GM23338 (cell line): ENCODE results near the gene GLCCI1. TPM values are rescaled to one million over a fixed set of nuclear protein-coding genes. Genes with fewer than 3 reads are reported as not detected.

Experiments
- ATAC-seq: fragments of 200-7000 bp; cut with Tn5 transposase; 3 replicates; pipeline ENCODE4 v1.9.1; 2020
- DNase-seq: peaks from one replicate; pipeline ENCODE4 v3.0.0-alpha.2; 2015; ENCODE audit warnings: low spot score
- H2AFZ ChIP-seq: fragments of 200-600 bp; sonication (generic); 2 replicates; pipeline ENCODE4 v1.8.0; 2016; ENCODE audit warnings: antibody characterized with exemption, mild to moderate bottlenecking, moderate library complexity
- H3F3A ChIP-seq: fragments of 200-600 bp; sonication (generic); replicated peaks from 2 replicates; pipeline ENCODE4 v1.8.0; 2017; ENCODE audit warnings: antibody characterized with exemption, mixed run types, low read depth
- H3K27ac ChIP-seq: fragments of 200-600 bp; sonication (generic); 2 replicates; pipeline ENCODE4 v1.6.1; 2016; ENCODE audit warnings: low read depth
- H3K27me3 ChIP-seq: fragments of 200-600 bp; sonication (generic); 2 replicates; pipeline ENCODE4 v1.8.0; 2016; ENCODE audit warnings: mild to moderate bottlenecking, mixed run types, moderate library complexity; ENCODE audit not compliant: insufficient read depth
- H3K36me3 ChIP-seq: fragments of 200-600 bp; sonication (generic); 2 replicates; pipeline ENCODE4 v1.8.0; 2016; ENCODE audit warnings: mild to moderate bottlenecking; ENCODE audit not compliant: insufficient read depth
- H3K4me1 ChIP-seq: fragments of 200-600 bp; sonication (generic); 2 replicates; pipeline ENCODE4 v1.8.0; 2016; ENCODE audit warnings: mild to moderate bottlenecking, moderate library complexity; ENCODE audit not compliant: insufficient read depth
- H3K4me2 ChIP-seq: fragments of 200-600 bp; sonication (generic); 2 replicates; pipeline ENCODE4 v1.7.1; 2017; ENCODE audit warnings: mixed run types
- H3K4me3 ChIP-seq: fragments of 200-600 bp; sonication (generic); 2 replicates; pipeline ENCODE4 v1.6.1; 2016; ENCODE audit warnings: mixed run types
- H3K79me2 ChIP-seq: fragments of 200-600 bp; sonication (generic); replicated peaks from 2 replicates; pipeline ENCODE4 v1.8.0; 2017; ENCODE audit warnings: mild to moderate bottlenecking; ENCODE audit not compliant: insufficient read depth
- H3K9me2 ChIP-seq: fragments of 200-600 bp; sonication (generic); 2 replicates; pipeline ENCODE4 v1.8.0; 2017; ENCODE audit not compliant: insufficient read depth
- H4K20me1 ChIP-seq: fragments of 200-600 bp; sonication (generic); replicated peaks from 2 replicates; pipeline ENCODE4 v1.8.0; 2017; ENCODE audit warnings: mild to moderate bottlenecking; ENCODE audit not compliant: insufficient read depth
- H3K27ac Mint-ChIP-seq: 2 replicates; pipeline ENCODE4 v1.8.0; 2020; ENCODE audit warnings: inconsistent platforms, mild to moderate bottlenecking, moderate library complexity, mixed read lengths
- H3K27me3 Mint-ChIP-seq: 3 replicates; pipeline ENCODE4 v1.8.0; 2022; ENCODE audit warnings: low read depth, mild to moderate bottlenecking, moderate library complexity, mixed read lengths, inconsistent platforms; ENCODE audit not compliant: insufficient read depth, poor library complexity
- H3K36me3 Mint-ChIP-seq: 3 replicates; pipeline ENCODE4 v1.8.0; 2021; ENCODE audit warnings: low read depth, mild to moderate bottlenecking, inconsistent platforms, moderate library complexity, mixed read lengths
- H3K4me1 Mint-ChIP-seq: 3 replicates; pipeline ENCODE4 v1.8.0; 2020; ENCODE audit warnings: mild to moderate bottlenecking, inconsistent platforms, mixed read lengths
- H3K4me3 Mint-ChIP-seq: 3 replicates; pipeline ENCODE4 v1.8.0; 2021; ENCODE audit warnings: moderate library complexity, mild to moderate bottlenecking, inconsistent platforms, mixed read lengths
- H3K9me3 Mint-ChIP-seq: 3 replicates; pipeline ENCODE4 v1.8.0; 2020; ENCODE audit warnings: moderate library complexity, mild to moderate bottlenecking, inconsistent platforms, mixed read lengths
- CREB1 ChIP-seq: fragments of 250-450 bp; sonication (Bioruptor Pico); IDR thresholded peaks from 2 replicates; pipeline ENCODE4 v1.5.0; 2020; ENCODE audit warnings: low read depth, mild to moderate bottlenecking, moderate library complexity
- EZH2 ChIP-seq: fragments of 200-600 bp; sonication (generic); IDR thresholded peaks from one replicate; pipeline ENCODE4 v1.8.0; 2017; ENCODE audit warnings: antibody characterized with exemption, mild to moderate bottlenecking, low read depth; ENCODE audit not compliant: unreplicated experiment
- EZH2phosphoT487 ChIP-seq: fragments of 200-600 bp; sonication (generic); IDR thresholded peaks from one replicate; pipeline ENCODE4 v1.8.1; 2018; ENCODE audit warnings: antibody characterized with exemption; ENCODE audit not compliant: unreplicated experiment
- JUNB ChIP-seq: IDR thresholded peaks from one replicate; pipeline ENCODE4 v1.6.1; 2016; ENCODE audit warnings: antibody characterized with exemption; ENCODE audit not compliant: unreplicated experiment
- NANOG ChIP-seq: IDR thresholded peaks from 2 replicates; pipeline ENCODE4 v1.6.1; 2016; ENCODE audit warnings: antibody characterized with exemption, borderline replicate concordance
- POLR2AphosphoS5 ChIP-seq: IDR thresholded peaks from 2 replicates; pipeline ENCODE4 v1.6.1; 2016; ENCODE audit warnings: antibody characterized with exemption, low read depth
- STAT1 ChIP-seq: IDR thresholded peaks from one replicate; pipeline ENCODE4 v1.6.1; 2016; ENCODE audit warnings: antibody characterized with exemption; ENCODE audit not compliant: unreplicated experiment
- ZNF114 ChIP-seq: fragments of 250-450 bp; sonication (Bioruptor Pico); IDR thresholded peaks from 2 replicates; pipeline ENCODE4 v1.5.0; 2020; ENCODE audit warnings: mild to moderate bottlenecking, moderate library complexity
- ZNF331 ChIP-seq: fragments of 250-450 bp; sonication (Bioruptor Pico); IDR thresholded peaks from 2 replicates; pipeline ENCODE4 v1.5.0; 2020; ENCODE audit warnings: low read depth, mild to moderate bottlenecking, moderate library complexity
- polyA plus RNA-seq: library from polyadenylated mRNA; unstranded; fragments of >200 nt; fragmentation: Nextera tagmentation; extraction: Ambion mirVana; gene quantifications from 2 replicates; pipeline ENCODE4 v1.2.1, GENCODE V29; 2016
- total RNA-seq: library from RNA; depleted of rRNA; stranded (reverse); fragments of >200 nt; shearing (Covaris generic); gene quantifications from 2 replicates; pipeline ENCODE4 v1.2.3, GENCODE V29; 2014
- TF ChIP-seq, protein P1 (sequence below): IDR thresholded peaks from one replicate; pipeline ENCODE4 v1.6.1; 2018; ENCODE audit warnings: antibody characterized with exemption; ENCODE audit not compliant: unreplicated experiment
- TF ChIP-seq, protein P2 (sequence below): IDR thresholded peaks from 2 replicates; pipeline ENCODE4 v1.6.1; 2016; ENCODE audit warnings: antibody characterized with exemption
- TF ChIP-seq, protein P3 (sequence below), 2 experiments: fragments of 200-600 bp in 1 of 2; sonication (generic) in 1 of 2; conservative IDR thresholded peaks; 2 replicates each; pipeline versions ENCODE4 v1.5.1 to v1.6.1; 2016 to 2017; ENCODE audit warnings: antibody characterized with exemption in 2 of 2, low read depth in 2 of 2, mild to moderate bottlenecking in 2 of 2, moderate library complexity in 1 of 2

GLCCI1 gene
- total and polyA plus RNA-seq, 2 experiments from 2014 or later: 15.0 to 15.7 TPM

DNA sequence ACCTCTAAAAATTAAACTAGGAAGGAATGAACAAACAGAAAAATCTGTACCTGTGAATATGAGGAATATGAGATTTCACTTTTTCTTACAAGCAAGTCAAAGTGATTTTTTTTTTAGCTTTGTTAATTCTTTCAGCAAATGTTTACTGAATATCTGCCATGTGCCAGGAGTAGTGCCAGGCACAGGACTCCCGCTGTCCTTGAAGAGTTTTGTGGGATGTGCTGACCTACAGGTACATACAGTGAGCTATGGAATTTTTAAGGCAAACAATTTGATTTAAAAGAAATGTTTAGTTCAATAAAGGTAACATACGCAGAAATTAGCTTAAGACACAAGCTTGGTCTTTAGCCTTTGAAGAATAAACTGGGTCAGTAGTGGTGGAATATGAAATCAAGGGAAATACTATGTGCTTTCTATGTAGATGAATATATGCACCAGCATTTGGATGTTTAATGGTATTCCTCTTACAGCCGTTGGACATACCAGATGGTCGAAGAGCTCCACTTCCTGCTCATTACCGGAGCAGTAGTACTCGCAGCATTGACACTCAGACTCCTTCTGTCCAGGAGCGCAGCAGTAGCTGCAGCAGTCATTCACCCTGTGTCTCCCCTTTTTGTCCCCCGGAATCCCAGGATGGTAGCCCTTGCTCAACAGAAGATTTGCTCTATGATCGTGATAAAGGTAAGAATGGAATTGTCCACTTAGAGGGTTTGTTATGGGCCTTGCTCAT is 102.0 kb downstream of the GLCCI1 start (continued):
- TF ChIP-seq, protein P1, sequence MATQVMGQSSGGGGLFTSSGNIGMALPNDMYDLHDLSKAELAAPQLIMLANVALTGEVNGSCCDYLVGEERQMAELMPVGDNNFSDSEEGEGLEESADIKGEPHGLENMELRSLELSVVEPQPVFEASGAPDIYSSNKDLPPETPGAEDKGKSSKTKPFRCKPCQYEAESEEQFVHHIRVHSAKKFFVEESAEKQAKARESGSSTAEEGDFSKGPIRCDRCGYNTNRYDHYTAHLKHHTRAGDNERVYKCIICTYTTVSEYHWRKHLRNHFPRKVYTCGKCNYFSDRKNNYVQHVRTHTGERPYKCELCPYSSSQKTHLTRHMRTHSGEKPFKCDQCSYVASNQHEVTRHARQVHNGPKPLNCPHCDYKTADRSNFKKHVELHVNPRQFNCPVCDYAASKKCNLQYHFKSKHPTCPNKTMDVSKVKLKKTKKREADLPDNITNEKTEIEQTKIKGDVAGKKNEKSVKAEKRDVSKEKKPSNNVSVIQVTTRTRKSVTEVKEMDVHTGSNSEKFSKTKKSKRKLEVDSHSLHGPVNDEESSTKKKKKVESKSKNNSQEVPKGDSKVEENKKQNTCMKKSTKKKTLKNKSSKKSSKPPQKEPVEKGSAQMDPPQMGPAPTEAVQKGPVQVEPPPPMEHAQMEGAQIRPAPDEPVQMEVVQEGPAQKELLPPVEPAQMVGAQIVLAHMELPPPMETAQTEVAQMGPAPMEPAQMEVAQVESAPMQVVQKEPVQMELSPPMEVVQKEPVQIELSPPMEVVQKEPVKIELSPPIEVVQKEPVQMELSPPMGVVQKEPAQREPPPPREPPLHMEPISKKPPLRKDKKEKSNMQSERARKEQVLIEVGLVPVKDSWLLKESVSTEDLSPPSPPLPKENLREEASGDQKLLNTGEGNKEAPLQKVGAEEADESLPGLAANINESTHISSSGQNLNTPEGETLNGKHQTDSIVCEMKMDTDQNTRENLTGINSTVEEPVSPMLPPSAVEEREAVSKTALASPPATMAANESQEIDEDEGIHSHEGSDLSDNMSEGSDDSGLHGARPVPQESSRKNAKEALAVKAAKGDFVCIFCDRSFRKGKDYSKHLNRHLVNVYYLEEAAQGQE: no peak
- no peak for TF ChIP-seq STAT1
- no peak for TF ChIP-seq EZH2phosphoT487
- TF ChIP-seq, protein P2, sequence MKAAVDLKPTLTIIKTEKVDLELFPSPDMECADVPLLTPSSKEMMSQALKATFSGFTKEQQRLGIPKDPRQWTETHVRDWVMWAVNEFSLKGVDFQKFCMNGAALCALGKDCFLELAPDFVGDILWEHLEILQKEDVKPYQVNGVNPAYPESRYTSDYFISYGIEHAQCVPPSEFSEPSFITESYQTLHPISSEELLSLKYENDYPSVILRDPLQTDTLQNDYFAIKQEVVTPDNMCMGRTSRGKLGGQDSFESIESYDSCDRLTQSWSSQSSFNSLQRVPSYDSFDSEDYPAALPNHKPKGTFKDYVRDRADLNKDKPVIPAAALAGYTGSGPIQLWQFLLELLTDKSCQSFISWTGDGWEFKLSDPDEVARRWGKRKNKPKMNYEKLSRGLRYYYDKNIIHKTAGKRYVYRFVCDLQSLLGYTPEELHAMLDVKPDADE: no peak
- TF ChIP-seq EZH2: no peak
- TF ChIP-seq, protein P3, sequence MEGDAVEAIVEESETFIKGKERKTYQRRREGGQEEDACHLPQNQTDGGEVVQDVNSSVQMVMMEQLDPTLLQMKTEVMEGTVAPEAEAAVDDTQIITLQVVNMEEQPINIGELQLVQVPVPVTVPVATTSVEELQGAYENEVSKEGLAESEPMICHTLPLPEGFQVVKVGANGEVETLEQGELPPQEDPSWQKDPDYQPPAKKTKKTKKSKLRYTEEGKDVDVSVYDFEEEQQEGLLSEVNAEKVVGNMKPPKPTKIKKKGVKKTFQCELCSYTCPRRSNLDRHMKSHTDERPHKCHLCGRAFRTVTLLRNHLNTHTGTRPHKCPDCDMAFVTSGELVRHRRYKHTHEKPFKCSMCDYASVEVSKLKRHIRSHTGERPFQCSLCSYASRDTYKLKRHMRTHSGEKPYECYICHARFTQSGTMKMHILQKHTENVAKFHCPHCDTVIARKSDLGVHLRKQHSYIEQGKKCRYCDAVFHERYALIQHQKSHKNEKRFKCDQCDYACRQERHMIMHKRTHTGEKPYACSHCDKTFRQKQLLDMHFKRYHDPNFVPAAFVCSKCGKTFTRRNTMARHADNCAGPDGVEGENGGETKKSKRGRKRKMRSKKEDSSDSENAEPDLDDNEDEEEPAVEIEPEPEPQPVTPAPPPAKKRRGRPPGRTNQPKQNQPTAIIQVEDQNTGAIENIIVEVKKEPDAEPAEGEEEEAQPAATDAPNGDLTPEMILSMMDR (conservative IDR thresholded peaks at IDR 0.05; ENCODE audit: low read depth in 2 of 2): no peak
- TF ChIP-seq POLR2AphosphoS5: no peak
- no peak for TF ChIP-seq JUNB
- no peak for TF ChIP-seq NANOG
- no peak for TF ChIP-seq ZNF114
- TF ChIP-seq CREB1: no peak

DNA sequence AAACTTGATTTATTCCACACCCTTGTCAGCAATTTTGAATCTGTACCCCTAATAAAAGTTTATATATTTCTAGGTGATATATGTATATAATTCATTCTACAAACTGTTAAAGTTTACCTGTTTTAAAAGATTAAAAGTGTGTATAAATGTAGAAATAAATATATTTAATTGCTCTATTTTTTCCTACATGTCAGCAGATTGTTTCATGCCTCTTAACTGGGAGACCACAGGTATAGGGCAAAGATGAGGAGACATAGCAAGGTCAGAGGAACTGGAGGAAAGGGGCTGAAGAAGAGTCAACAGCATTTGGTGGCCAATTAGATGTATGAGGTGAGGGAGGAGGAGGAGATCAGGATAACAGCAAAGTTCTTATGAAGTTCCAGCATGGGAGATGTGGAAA is 109.8 kb downstream of the GLCCI1 start:
- no peaks in the 10 kb centered on the region for H3K27me3 ChIP-seq
- Mint-ChIP-seq H3K36me3 (peaks cover 5% of the 10 kb centered on the region; the same call in 1 of the 3 replicates), H3K4me3 (no peak overlapping the region), H3K9me3 (no peaks in the 10 kb centered on the region; the same call in 2 of the 3 replicates), H3K27ac (no peak overlapping the region), H3K27me3 (no peaks in the 10 kb centered on the region), H3K4me1 (no peaks in the 10 kb centered on the region; the same call in 2 of the 3 replicates)
- ATAC-seq: no peak
- no peak overlapping the region for H3K4me3 ChIP-seq
- H3K36me3 ChIP-seq: no peaks in the 10 kb centered on the region
- no peak overlapping the region for H2AFZ ChIP-seq
- no peaks in the 10 kb centered on the region for H3K9me2 ChIP-seq
- no peak for DNase-seq
- no peaks in the 10 kb centered on the region for H3K4me1 ChIP-seq
- no peak overlapping the region for H3K4me2 ChIP-seq
- H3K27ac ChIP-seq: no peak overlapping the region
- no peaks in the 10 kb centered on the region for H3F3A ChIP-seq
- no peaks in the 10 kb centered on the region for H4K20me1 ChIP-seq
- no peaks in the 10 kb centered on the region for H3K79me2 ChIP-seq
- TF ChIP-seq, protein P2: no peak
- TF ChIP-seq ZNF331 (CRISPR knock-in tag): no peak
- no peak for TF ChIP-seq POLR2AphosphoS5
- TF ChIP-seq, protein P1: no peak
- no peak for TF ChIP-seq ZNF114
